ENCODE data around the gene KAZN. TPM values are rescaled to one million over a fixed set of nuclear protein-coding genes. Genes with fewer than 3 reads are reported as not detected.

Gene KAZN
- polyA plus RNA-seq, 1 donor (not counting 4 experiments of a cell fraction or from before 2014, with no cell fraction given) = 5.9 TPM

GRCh38 chr1:14750490-14750889, 152.0 kb downstream of the KAZN start:
- no peak overlapping the region for H3K27ac ChIP-seq (ENCODE audit: control insufficient read depth, insufficient read depth, low read length)
- no peaks in the 10 kb centered on the region for H3K36me3 ChIP-seq (ENCODE audit: control insufficient read depth in 2 of 2, extremely low read depth in 1 of 2, insufficient read depth in 2 of 2, low read length in 2 of 2)
- H2AFZ ChIP-seq (ENCODE audit: control insufficient read depth, low read length) = no peak overlapping the region
- no peak overlapping the region for H3K4me2 ChIP-seq (ENCODE audit: control insufficient read depth, extremely low read depth, insufficient read depth, low read depth, low read length)
- dilution Hi-C loops (cut with MboI; ENCODE audit: extremely low pct_ligation_motif_present, low sequenced_read_pairs) = no loop called here
- no peaks in the 10 kb centered on the region for H3K9me3 ChIP-seq (ENCODE audit: control insufficient read depth, low read depth, low read length)
- no peak overlapping the region for H3K4me3 ChIP-seq (ENCODE audit: control insufficient read depth in 2 of 3, extremely low read depth in 1 of 3, insufficient read depth in 2 of 3, low read depth in 1 of 3, low read length in 3 of 3)
- TF ChIP-seq, protein P1, sequence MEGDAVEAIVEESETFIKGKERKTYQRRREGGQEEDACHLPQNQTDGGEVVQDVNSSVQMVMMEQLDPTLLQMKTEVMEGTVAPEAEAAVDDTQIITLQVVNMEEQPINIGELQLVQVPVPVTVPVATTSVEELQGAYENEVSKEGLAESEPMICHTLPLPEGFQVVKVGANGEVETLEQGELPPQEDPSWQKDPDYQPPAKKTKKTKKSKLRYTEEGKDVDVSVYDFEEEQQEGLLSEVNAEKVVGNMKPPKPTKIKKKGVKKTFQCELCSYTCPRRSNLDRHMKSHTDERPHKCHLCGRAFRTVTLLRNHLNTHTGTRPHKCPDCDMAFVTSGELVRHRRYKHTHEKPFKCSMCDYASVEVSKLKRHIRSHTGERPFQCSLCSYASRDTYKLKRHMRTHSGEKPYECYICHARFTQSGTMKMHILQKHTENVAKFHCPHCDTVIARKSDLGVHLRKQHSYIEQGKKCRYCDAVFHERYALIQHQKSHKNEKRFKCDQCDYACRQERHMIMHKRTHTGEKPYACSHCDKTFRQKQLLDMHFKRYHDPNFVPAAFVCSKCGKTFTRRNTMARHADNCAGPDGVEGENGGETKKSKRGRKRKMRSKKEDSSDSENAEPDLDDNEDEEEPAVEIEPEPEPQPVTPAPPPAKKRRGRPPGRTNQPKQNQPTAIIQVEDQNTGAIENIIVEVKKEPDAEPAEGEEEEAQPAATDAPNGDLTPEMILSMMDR (optimal IDR thresholded peaks at IDR 0.05 in 1 of 3, IDR thresholded peaks at IDR 0.05 in 1 of 3, conservative IDR thresholded peaks at IDR 0.05 in 1 of 3; ENCODE audit: extremely low read depth in 1 of 3, insufficient read depth in 2 of 3, low read length in 3 of 3) = no peak
- no peak for TF ChIP-seq EZH2 (IDR thresholded peaks at IDR 0.05; ENCODE audit: low read length)
- no peaks in the 10 kb centered on the region for H3K79me2 ChIP-seq (ENCODE audit: control insufficient read depth, insufficient read depth, low read length)
- H3K9ac ChIP-seq (ENCODE audit: control insufficient read depth, extremely low read depth, insufficient read depth, low read length) = no peak overlapping the region
- H4K20me1 ChIP-seq (ENCODE audit: control insufficient read depth, extremely low read depth, insufficient read depth, low read length) = no peaks in the 10 kb centered on the region
- H3K9me1 ChIP-seq (ENCODE audit: control insufficient read depth, extremely low read depth, insufficient read depth, low read length) = no peaks in the 10 kb centered on the region
- FAIRE-seq (no peak), DNase-seq (ENCODE audit: low read depth, low spot score) (no peak)
- H3K27me3 ChIP-seq (ENCODE audit: control insufficient read depth, extremely low read depth, insufficient read depth, low read length) = no peaks in the 10 kb centered on the region
- peaks cover under 1% of the 10 kb centered on the region for H3K4me1 ChIP-seq (ENCODE audit: control insufficient read depth, extremely low read depth, insufficient read depth, low read length)

- Histone ChIP-seq H3K4me1 (ENCODE audit: control insufficient read depth, extremely low read depth, insufficient read depth, low read length) (peaks cover 45% of the 10 kb centered on the region), H3K79me2 (ENCODE audit: control insufficient read depth, insufficient read depth, low read length) (no peaks in the 10 kb centered on the region), H3K9me3 (ENCODE audit: control insufficient read depth, low read depth, low read length) (no peaks in the 10 kb centered on the region), H3K36me3 (ENCODE audit: control insufficient read depth in 2 of 2, extremely low read depth in 1 of 2, insufficient read depth in 2 of 2, low read length in 2 of 2) (no peaks in the 10 kb centered on the region), H4K20me1 (ENCODE audit: control insufficient read depth, extremely low read depth, insufficient read depth, low read length) (no peaks in the 10 kb centered on the region), H3K27me3 (ENCODE audit: control insufficient read depth, extremely low read depth, insufficient read depth, low read length) (no peaks in the 10 kb centered on the region), H3K9ac (ENCODE audit: control insufficient read depth, extremely low read depth, insufficient read depth, low read length) (no peak overlapping the region), H3K4me3 (ENCODE audit: control insufficient read depth in 2 of 3, extremely low read depth in 1 of 3, insufficient read depth in 2 of 3, low read depth in 1 of 3, low read length in 3 of 3) (no peak overlapping the region), H3K4me2 (ENCODE audit: control insufficient read depth, extremely low read depth, insufficient read depth, low read depth, low read length) (peak overlapping the region; percentile 36), H2AFZ (ENCODE audit: control insufficient read depth, low read length) (peak overlapping the region; percentile 72), H3K9me1 (ENCODE audit: control insufficient read depth, extremely low read depth, insufficient read depth, low read length) (no peaks in the 10 kb centered on the region), H3K27ac (ENCODE audit: control insufficient read depth, insufficient read depth, low read length) (no peak overlapping the region)
- DNase-seq (ENCODE audit: low read depth, low spot score) = no peak
- dilution Hi-C loops (cut with MboI; ENCODE audit: extremely low pct_ligation_motif_present, low sequenced_read_pairs) = no loop called here
- TF ChIP-seq, protein P1 (optimal IDR thresholded peaks at IDR 0.05 in 1 of 3, IDR thresholded peaks at IDR 0.05 in 1 of 3, conservative IDR thresholded peaks at IDR 0.05 in 1 of 3; ENCODE audit: extremely low read depth in 1 of 3, insufficient read depth in 2 of 3, low read length in 3 of 3) = no peak
- TF ChIP-seq EZH2 (IDR thresholded peaks at IDR 0.05; ENCODE audit: low read length) = no peak
- peak; percentile 23 for FAIRE-seq
Measured at GRCh38 chr1:14755518-14756252, 157.2 kb downstream of the KAZN start.
